HG02981 (cell line): ENCODE results near the gene PIP4K2A.
"Not testable (repeated sequence)": the region's sequence is repeated elsewhere in the genome, so short reads cannot be mapped to it uniquely, and the experiment has no call there.

Source experiments
- ATAC-seq: cut with Tn5 transposase; IDR thresholded peaks from one replicate; pipeline ENCODE4 v1.9.1; 2021; ENCODE audit warnings: mild to moderate bottlenecking, moderate library complexity; ENCODE audit not compliant: unreplicated experiment

Gene PIP4K2A

GRCh38 chr10:22714479-22715289 lies at the start of gene PIP4K2A:
TSS of gene PIP4K2A (minus strand) at chr10:22714578. CDS start at chr10:22714326, 252 bp downstream.
- ATAC-seq = peak; percentile 70

- ATAC-seq = no peak
Observed at GRCh38 chr10:22761569-22762220, 47.3 kb upstream of the PIP4K2A start.

DNA sequence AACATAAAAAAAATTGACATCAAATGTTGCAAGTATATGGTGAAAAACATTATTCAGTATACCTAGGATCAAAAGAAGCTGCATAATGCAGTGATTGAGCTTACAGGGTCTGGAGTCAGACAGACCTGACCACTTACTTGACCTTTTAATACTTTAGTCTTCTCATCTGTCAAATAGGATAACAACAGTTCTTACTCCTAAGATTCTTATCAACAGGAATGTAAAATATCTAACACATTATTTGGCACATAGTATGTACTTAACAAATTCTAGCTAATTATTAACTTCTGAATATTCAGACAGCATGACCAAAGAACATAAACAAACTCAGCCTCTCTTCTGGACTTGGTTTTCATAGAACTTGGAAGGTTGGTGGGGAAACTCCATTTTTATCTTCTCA lies 45.6 kb upstream of the PIP4K2A start:
- no peak for ATAC-seq

- no peak for ATAC-seq
Observed at GRCh38 chr10:22758867-22759266, 44.5 kb upstream of the PIP4K2A start.

DNA sequence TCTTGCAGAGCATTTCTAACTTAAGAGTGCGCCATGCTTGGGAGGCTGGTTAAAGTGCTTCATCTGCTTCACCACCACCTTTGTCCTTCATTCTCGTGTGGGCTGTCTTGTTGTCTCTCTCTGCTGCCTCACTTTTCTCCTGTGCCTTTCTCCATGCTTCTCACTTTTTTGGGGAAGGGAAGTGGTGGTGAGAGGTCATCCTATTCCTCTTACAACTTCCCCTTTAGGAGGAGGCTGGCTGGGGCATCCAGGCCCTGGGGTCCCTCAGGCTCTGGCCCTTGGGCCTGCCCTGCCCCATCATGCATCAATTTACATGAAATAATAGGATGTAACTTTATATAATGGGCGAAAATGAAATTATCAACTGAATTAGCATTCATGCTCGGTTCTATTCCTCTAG lies 39.9 kb upstream of the PIP4K2A start:
- no peak for ATAC-seq

DNA sequence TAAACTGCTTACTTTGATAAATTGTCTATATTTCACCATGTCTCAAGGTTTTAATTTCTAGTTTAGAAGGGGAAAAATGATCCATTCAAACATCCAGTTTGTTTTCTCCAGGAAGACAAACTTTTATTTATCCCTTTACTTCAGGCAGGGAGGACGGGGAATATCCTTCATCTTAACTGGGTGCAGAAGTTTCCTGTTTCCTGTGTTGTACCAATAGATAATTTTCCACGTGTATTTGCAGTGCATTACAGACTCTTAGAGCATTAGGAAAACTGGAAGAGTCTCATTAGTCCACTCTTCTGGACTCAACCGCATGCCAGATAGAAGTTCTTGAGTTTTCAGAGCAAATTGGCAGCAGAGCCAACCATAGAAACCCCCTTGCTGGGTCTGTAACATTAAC lies 39.4 kb upstream of the PIP4K2A start:
- ATAC-seq = no peak

GRCh38 chr10:22752272-22752889 lies 38.0 kb upstream of the PIP4K2A start:
- no peak for ATAC-seq

- ATAC-seq = no peak
Observed at GRCh38 chr10:22750131-22750530, 35.8 kb upstream of the PIP4K2A start.

DNA sequence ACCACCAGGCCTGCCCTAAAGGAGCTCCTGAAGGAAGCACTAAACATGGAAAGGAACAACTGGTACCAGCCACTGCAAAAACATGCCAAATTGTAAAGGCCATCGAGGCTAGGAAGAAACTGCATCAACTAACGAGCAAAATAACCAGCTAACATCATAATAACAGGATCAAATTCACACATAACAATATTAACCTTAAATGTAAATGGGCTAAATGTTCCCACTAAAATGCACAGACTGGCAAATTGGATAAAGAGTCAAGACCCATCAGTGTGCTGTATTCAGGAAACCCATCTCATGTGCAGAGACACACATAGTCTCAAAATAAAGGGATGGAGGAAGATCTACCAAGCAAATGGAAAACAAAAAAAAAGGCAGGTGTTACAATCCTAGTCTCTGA lies 30.5 kb upstream of the PIP4K2A start:
- ATAC-seq = not testable (repeated sequence)

GRCh38 chr10:22742678-22743077 lies 28.3 kb upstream of the PIP4K2A start:
- ATAC-seq = peak; percentile 97

DNA sequence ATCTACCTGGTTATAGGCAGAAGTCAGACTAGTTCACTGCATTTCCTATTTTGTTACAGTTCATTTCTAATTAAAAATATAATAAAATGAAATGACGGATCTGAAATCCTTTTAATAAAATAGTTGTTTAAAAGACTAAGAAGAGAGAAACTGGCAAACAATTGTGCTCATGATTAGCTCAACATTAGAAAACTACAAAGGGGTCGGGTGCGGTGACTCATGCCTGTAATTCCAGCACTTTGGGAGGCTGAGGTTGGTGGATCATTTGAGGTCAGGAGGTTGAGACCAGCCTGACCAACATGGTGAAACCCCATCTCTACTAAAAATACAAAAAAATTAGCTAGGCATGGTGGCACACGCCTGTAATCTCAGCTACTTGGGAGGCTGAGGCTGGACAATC lies 27.3 kb upstream of the PIP4K2A start:
- ATAC-seq = not testable (repeated sequence)

- no peak for ATAC-seq
Observed at GRCh38 chr10:22740180-22740579, 25.8 kb upstream of the PIP4K2A start.

DNA sequence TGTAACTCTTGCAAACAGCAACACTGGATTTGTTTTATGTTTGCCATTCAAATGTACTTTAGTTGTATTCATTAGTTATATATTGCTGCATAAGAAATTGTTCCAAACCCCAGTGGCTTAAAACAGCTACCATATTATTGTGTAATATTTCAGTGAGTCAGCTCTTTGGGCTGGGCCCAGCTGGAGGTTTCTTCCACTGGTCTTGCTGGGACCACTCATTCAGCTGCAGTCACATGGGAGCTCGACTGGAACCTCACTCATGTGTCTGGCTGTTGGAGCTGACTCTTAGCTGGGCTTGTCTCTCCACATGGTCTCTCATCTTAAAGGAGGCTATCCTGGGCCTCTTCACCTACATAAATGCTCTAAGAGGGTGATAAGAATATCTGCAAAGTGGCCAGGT lies 23.2 kb upstream of the PIP4K2A start:
- ATAC-seq = no peak

DNA sequence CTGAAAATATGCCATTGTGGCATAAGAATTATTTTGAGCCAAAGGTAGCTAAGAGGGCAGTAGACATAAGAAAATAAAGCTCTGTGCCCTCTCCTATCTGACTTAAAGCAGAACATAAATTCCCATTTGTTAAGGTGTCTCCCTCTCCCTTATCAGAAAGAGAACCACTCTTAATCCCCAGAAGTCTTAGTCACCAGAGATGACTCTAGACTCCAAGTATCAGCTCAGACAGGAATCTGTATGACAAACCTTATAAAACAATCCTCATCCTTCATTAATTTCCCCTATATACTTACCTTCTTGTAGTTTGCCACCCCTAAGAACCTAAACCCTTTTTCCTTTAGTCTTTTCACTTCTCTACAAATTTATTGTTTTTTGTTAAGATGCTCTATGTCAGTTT lies 21.8 kb upstream of the PIP4K2A start:
- no peak for ATAC-seq

GRCh38 chr10:22733992-22734391 lies 19.6 kb upstream of the PIP4K2A start:
- no peak for ATAC-seq

- no peak for ATAC-seq
Observed at GRCh38 chr10:22727663-22728062, 13.3 kb upstream of the PIP4K2A start.

- ATAC-seq = no peak
Observed at GRCh38 chr10:22727112-22727511, 12.7 kb upstream of the PIP4K2A start.

DNA sequence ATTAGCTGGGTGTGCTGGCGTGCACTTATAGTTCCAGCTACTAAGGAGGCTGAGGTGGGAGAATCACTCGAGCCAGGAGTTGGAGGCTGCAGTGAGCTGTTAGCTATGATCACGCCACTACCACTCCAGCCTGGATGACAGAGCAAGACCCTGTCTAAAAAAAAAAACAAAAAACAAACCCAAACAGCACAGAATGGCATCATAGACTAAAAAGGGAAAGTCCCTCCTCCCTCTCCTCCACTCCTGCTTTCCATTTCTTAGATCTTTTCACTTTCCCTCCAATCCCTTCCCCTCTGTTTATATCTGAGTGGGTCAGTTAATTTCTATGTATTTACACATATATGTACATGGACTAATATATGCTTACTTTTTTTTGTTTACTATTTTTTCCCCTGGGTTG lies 10.4 kb upstream of the PIP4K2A start:
- no peak for ATAC-seq

GRCh38 chr10:22723783-22724182 lies 9.4 kb upstream of the PIP4K2A start:
- peak; percentile 46 for ATAC-seq

DNA sequence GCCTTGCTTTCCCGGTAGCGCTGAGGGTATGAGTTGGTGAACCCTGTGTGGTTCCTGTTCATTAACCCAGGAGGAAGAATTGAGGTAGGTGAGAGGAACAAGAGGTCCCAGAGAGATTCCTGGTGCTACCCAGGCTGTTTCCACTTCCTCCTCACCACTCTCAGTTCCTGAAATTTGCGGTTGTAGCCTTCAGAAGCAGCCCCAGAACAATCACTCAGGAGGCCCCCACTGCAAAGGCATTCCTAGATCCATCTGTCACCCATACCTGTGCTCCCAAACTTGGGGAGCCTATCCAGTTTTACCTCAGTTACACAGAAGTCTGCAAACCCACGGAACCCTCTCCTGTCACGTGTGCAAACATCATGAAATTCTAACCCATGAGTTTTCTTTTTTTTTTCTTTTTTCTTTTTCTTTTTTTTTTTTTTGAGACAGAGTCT lies 9.0 kb upstream of the PIP4K2A start:
- peak; percentile 73 for ATAC-seq

DNA sequence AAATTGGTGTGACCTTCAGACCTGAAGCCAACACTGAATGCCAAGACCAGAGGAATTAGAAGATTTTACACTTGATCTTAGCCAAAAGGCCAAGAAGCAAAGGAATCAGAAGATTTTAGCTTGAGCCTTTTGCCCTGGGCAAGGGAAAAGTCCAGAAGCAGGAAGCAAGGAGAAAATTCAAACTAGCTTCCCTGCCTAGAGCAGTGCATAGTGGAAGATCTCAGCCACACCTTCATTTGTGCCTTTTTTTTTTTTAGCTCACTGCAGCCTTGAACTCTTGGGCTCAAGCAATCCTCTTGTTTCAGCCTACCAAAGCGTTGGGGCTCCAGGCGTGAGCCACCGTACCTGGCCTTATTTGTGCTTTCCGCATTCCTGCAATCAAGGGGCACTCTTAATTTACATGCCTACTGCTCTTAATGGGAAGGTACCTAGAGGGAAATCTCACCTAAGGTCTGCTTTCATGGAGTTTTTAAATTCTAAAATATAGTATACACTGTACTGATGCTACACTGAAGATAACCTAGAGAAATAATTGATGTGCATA lies 8.3 kb upstream of the PIP4K2A start:
- ATAC-seq = no peak

DNA sequence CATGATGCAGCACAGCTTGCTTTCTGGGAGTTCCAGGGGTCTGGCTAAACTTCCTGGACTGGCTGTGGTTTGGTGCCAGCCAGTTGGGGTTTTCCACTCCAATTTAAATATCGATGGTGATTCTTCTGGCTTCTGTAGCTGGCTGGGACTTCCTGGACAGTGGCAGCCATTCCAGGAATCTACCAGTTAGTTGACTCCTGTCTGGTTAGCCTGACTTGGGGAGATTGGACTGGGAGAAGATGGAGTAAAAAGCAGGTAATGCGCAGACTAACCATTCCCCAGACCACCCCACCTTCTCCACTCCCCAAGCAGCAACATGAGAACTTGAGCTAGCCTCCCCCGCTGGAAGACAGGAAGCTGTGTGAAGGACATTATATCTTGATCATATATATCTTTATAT lies 6.3 kb upstream of the PIP4K2A start:
- no peak for ATAC-seq
